CD4-positive, CD25-positive, alpha-beta regulatory T cell (primary cell): ENCODE measurements around the gene TTC39B. TPM values are rescaled to one million over a fixed set of nuclear protein-coding genes. Genes with fewer than 3 reads are reported as not detected.
"Not testable (repeated sequence)": the region's sequence is repeated elsewhere in the genome, so short reads cannot be mapped to it uniquely, and the experiment has no call there.

ENCODE experiments used
- ATAC-seq, 2 donors: fragments of 150-1000 bp; cut with Tn5 transposase; one replicate each; pipeline ENCODE4 v1.10.0; 2021; ENCODE audit warnings: low read depth in 2 of 2, moderate number of reproducible peaks in 2 of 2, moderate library complexity in 1 of 2
- DNase-seq, 3 donors: peaks; one replicate each; pipeline versions ENCODE4 v3.0.0 to v3.0.0-alpha.2; 2012 to 2022; ENCODE audit warnings: mixed read lengths in 1 of 3
- H3K27ac ChIP-seq: one replicate; pipeline ENCODE4 v1.7.0; 2013; ENCODE audit warnings: mild to moderate bottlenecking, low read length; ENCODE audit not compliant: insufficient read depth, poor library complexity, severe bottlenecking
- H3K27me3 ChIP-seq: one replicate; pipeline ENCODE4 v1.7.0; 2013; ENCODE audit warnings: low read length; ENCODE audit not compliant: control insufficient read depth, insufficient read depth
- H3K36me3 ChIP-seq: one replicate; pipeline ENCODE4 v1.7.0; 2013; ENCODE audit warnings: mild to moderate bottlenecking, low read length, moderate library complexity; ENCODE audit not compliant: control insufficient read depth, insufficient read depth
- H3K4me1 ChIP-seq: 2 replicates; pipeline ENCODE4 v1.7.0; 2013; ENCODE audit warnings: mild to moderate bottlenecking, low read length; ENCODE audit not compliant: insufficient read depth, control insufficient read depth, poor library complexity, severe bottlenecking
- H3K4me3 ChIP-seq: one replicate; pipeline ENCODE4 v1.7.0; 2013; ENCODE audit warnings: low read depth, mild to moderate bottlenecking, low read length, moderate library complexity
- H3K9me3 ChIP-seq, 2 experiments: 1 replicate in 1 of 2; 2 replicates in 1 of 2; pipeline ENCODE4 v1.7.0; 2013; ENCODE audit warnings: low read length in 2 of 2, mild to moderate bottlenecking in 1 of 2, moderate library complexity in 1 of 2; ENCODE audit not compliant: control insufficient read depth in 2 of 2
- H3K27ac Mint-ChIP-seq, 3 donors: one replicate each; pipeline ENCODE4 v1.8.0; 2020 to 2022; ENCODE audit warnings: mild to moderate bottlenecking in 3 of 3, mixed read lengths in 3 of 3, moderate library complexity in 2 of 3
- H3K27me3 Mint-ChIP-seq: one replicate; pipeline ENCODE4 v1.8.0; 2022; ENCODE audit warnings: mild to moderate bottlenecking, mixed read lengths
- H3K36me3 Mint-ChIP-seq: one replicate; pipeline ENCODE4 v1.8.0; 2020; ENCODE audit warnings: mixed read lengths
- H3K4me1 Mint-ChIP-seq, 4 donors: one replicate each; pipeline ENCODE4 v1.8.0; 2020 to 2022; ENCODE audit warnings: mixed read lengths in 4 of 4, mild to moderate bottlenecking in 1 of 4
- H3K4me3 Mint-ChIP-seq, 4 donors: one replicate each; pipeline ENCODE4 v1.8.0; 2020 to 2022; ENCODE audit warnings: mild to moderate bottlenecking in 4 of 4, mixed read lengths in 4 of 4, moderate library complexity in 3 of 4
- H3K9me3 Mint-ChIP-seq, 7 donors: one replicate each; pipeline ENCODE4 v1.8.0; 2020 to 2022; ENCODE audit warnings: mixed read lengths in 7 of 7, mild to moderate bottlenecking in 3 of 7, moderate library complexity in 2 of 7
- polyA plus RNA-seq, 4 donors: library from polyadenylated mRNA; unstranded; fragments of 300-500 nt; fragmentation: Illumina TruSeq; gene quantifications; one replicate each; pipeline ENCODE4 v1.2.3, GENCODE V29; 2021
- total RNA-seq: library from RNA; stranded (reverse); gene quantifications from one replicate; pipeline ENCODE4 v1.2.3, GENCODE V29; 2022

TTC39B gene
- total and polyA plus RNA-seq, 5 donors from 2014 or later = 4.0 to 42.7 (median 8.8) TPM

DNA sequence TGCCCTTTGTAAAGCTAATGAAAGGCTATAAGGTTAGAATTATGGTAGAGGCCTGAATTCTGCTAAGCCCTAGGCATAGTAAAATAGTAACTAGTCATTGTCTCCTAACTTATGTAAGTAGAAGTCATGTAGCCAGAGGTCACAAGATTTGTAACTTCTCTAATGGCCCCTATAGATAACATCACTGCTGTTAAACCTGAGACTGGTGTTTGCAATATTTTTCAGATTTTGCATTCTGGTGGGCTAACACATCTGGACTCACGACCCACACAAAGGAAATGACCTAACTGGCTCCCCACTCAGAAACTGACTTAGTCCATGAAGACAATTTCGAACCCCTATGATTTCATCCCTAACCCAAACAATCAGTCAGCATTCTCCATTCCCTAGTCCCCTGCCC lies 37.2 kb upstream of the TTC39B start:
- Mint-ChIP-seq H3K36me3 (peaks cover 3% of the 10 kb centered on the region), H3K4me1 (no peaks in the 10 kb centered on the region), H3K9me3 (peaks cover 0 to 3% (median 0%) of the 10 kb centered on the region in 7 donors), H3K27ac (no peak overlapping the region), H3K4me3 (no peak overlapping the region), H3K27me3 (no peaks in the 10 kb centered on the region)
- DNase-seq (no peak), ATAC-seq (no peak)
- H3K4me3 ChIP-seq = no peak overlapping the region
- no peaks in the 10 kb centered on the region for H3K4me1 ChIP-seq
- no peak overlapping the region for H3K27ac ChIP-seq
- no peaks in the 10 kb centered on the region for H3K36me3 ChIP-seq
- no peaks in the 10 kb centered on the region for H3K27me3 ChIP-seq
- H3K9me3 ChIP-seq = no peaks in the 10 kb centered on the region

DNA sequence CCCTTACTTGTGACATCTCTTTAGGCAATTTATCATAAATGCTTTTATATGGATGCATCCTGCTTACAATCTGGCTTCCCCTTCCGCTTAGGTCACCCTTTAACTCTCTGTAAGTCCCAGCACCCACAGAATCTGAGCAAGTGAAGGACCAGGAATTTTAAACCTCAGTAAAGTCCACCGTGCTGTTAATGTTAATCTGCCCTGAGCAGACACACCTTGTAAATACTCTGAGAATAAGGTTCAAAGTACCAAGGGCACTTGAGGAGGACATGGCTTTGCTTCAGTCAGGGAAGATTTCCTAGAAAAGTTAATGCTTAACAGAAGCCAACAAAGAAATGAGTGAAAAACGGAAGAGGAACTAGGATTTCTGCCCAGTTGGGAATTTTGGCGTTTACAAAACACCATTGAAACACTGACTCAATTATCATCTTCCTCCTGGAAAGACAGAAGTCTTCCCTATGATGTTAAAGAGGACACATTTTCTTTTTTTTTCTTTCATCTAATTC lies 26.4 kb upstream of the TTC39B start:
- Mint-ChIP-seq H3K36me3 (no peaks in the 10 kb centered on the region), H3K27me3 (peaks cover 10% of the 10 kb centered on the region), H3K9me3 (peaks cover 0 to 3% (median 0%) of the 10 kb centered on the region in 7 donors), H3K27ac (no peak overlapping the region), H3K4me3 (no peak overlapping the region), H3K4me1 (peaks cover 0 to 4% (median 0%) of the 10 kb centered on the region in 4 donors)
- Histone ChIP-seq H3K36me3 (no peaks in the 10 kb centered on the region), H3K4me1 (no peaks in the 10 kb centered on the region), H3K9me3 (no peaks in the 10 kb centered on the region), H3K4me3 (no peak overlapping the region), H3K27ac (no peak overlapping the region), H3K27me3 (peaks cover 6% of the 10 kb centered on the region)
- DNase-seq = no peak
- ATAC-seq = no peak

DNA sequence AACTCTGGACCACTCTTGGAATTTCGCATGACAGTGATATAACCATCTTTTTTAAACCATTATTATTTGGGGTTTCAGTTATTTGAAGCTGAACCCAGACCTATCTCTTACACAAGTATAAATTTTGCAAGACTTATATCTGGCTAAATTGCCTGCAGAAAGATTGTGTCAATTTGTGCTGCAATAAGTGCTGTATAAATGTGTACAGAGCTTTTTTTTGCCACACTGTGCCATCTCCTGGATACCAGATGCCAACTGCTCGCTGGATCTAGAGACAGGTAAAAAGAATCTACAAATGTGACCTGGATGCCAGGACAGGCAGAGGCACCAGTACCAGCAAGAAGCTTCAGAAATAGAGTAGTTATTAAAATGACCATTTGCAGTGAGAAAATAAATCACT lies 25.9 kb upstream of the TTC39B start:
- no peaks in the 10 kb centered on the region for H3K36me3 ChIP-seq
- no peak overlapping the region for H3K4me3 ChIP-seq
- Mint-ChIP-seq H3K27ac (no peak overlapping the region), H3K36me3 (no peaks in the 10 kb centered on the region), H3K9me3 (peaks cover 0 to 3% (median 0%) of the 10 kb centered on the region in 7 donors), H3K4me1 (peaks cover 0 to 4% (median 0%) of the 10 kb centered on the region in 4 donors), H3K4me3 (no peak overlapping the region), H3K27me3 (peaks cover 13% of the 10 kb centered on the region)
- H3K9me3 ChIP-seq = no peaks in the 10 kb centered on the region
- peaks cover 6% of the 10 kb centered on the region for H3K27me3 ChIP-seq
- ATAC-seq (no peak), DNase-seq (no peak)
- no peaks in the 10 kb centered on the region for H3K4me1 ChIP-seq
- H3K27ac ChIP-seq = no peak overlapping the region

DNA sequence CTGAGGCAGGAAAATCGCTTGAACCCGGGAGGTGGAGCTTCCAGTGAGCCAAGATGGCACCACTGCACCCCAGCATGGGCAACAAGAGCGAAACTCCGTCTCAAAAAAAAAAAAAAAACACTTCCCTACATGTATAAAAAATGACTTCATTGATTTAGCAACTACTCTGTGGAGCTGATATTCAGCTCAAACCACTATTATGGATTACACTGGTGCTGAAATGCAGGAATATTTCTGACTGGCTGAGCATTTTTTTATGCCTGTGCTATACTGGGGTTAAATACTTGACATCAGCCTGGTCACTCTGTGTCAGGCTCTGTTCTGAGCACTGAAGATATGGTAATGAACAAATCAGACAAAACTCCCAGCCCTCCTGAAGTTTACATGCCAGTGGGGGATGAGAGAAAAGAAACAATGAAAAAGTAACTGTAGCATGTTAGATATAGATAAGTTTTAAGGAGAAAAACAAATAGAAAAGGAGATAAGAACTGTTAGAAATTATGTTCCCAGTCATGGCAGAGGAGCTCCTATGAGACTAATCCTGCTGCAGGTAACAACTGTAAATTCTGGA lies 22.6 kb upstream of the TTC39B start:
- Histone ChIP-seq H3K36me3 (no peaks in the 10 kb centered on the region), H3K4me1 (no peaks in the 10 kb centered on the region), H3K27ac (no peak overlapping the region), H3K27me3 (peaks cover 6% of the 10 kb centered on the region), H3K4me3 (no peak overlapping the region), H3K9me3 (no peaks in the 10 kb centered on the region)
- ATAC-seq (no peak), DNase-seq (no peak)
- Mint-ChIP-seq H3K4me1 (no peaks in the 10 kb centered on the region), H3K36me3 (peaks cover 4% of the 10 kb centered on the region), H3K4me3 (no peak overlapping the region), H3K27me3 (peaks cover 13% of the 10 kb centered on the region), H3K9me3 (peaks cover 0 to 5% (median 2%) of the 10 kb centered on the region in 7 donors), H3K27ac (no peak overlapping the region)

DNA sequence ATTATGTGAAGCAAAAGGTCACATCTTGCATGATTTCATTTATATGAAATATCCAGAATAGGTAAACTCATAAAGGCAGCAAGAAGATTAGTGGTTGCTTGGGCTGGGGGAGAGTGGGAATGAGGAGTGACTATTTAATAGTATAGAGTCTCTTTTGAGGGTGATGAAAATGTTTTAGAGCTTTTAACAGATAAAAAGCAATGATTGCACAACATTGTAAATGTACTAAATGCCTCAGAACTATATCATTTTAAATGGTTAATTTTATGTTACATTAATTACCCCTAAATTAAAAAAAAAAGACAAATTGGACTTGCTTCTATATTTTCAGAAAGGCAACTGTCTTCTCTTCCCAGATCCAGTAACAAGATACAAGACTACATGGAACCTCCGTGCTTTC lies 21.9 kb upstream of the TTC39B start:
- H3K27me3 ChIP-seq = peaks cover 6% of the 10 kb centered on the region
- H3K9me3 Mint-ChIP-seq = peaks cover 0 to 9% (median 3%) of the 10 kb centered on the region in 7 donors
- peaks cover 13% of the 10 kb centered on the region for H3K27me3 Mint-ChIP-seq

DNA sequence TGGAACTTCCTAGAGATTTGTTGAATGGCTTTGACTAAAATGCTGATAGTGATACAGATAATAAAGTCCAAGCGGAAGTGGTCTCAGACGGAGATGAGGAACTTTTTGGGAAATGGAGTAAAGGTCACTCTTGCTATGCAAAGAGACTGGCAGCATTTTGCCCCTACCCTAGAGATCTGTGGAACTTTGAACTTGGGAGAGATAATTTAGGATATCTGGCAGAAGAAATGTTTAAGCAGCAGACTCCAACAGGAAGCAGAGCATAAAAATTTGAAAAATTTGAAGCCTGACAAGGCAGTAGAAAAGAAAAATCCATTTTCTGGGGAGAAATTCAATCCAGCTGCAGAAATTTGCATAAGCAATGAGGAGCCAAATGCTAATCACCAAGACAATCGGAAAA lies 15.7 kb upstream of the TTC39B start:
- not testable (repeated sequence) for H3K36me3 Mint-ChIP-seq, H3K9me3 ChIP-seq, H3K4me1 ChIP-seq, ATAC-seq, H3K27me3 ChIP-seq, H3K27me3 Mint-ChIP-seq, DNase-seq, H3K4me3 ChIP-seq, H3K4me1 Mint-ChIP-seq, H3K27ac Mint-ChIP-seq, H3K36me3 ChIP-seq, H3K4me3 Mint-ChIP-seq, H3K27ac ChIP-seq
- peaks cover 0 to 13% (median 3%) of the 10 kb centered on the region in 7 donors for H3K9me3 Mint-ChIP-seq

More for the DNA sequence above, 21.9 kb upstream of the TTC39B start:
- Mint-ChIP-seq H3K27ac (peak overlapping the region in 1 of 3 donors; percentile 2), H3K4me1 (no peaks in the 10 kb centered on the region), H3K4me3 (no peak overlapping the region), H3K36me3 (peaks cover 4% of the 10 kb centered on the region)
- no peak for ATAC-seq
- H3K9me3 ChIP-seq = no peaks in the 10 kb centered on the region
- H3K27ac ChIP-seq = no peak overlapping the region
- no peak overlapping the region for H3K4me3 ChIP-seq
- no peaks in the 10 kb centered on the region for H3K36me3 ChIP-seq
- DNase-seq = no peak
- no peaks in the 10 kb centered on the region for H3K4me1 ChIP-seq

DNA sequence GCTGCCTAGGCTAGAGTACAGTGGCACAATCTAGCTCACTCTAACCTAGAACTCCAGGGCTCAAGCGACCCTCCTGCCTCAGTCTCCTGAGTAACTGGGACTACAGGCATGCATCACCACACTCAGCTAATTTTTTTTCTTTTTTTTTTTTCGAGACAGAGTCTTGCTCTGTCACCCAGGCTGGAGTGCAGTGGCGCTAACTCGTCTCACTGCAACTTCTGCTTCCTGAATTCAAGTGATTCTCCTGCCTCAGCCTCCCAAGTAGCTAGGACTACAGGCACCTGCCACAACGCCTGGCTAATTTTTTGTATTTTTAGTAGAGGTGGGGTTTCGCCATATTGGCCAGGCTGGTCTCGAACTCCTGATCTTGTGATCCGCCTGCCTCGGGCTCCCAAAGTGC lies 12.6 kb upstream of the TTC39B start:
- not testable (repeated sequence) for H3K9me3 ChIP-seq, H3K4me1 Mint-ChIP-seq, DNase-seq, H3K4me3 Mint-ChIP-seq, H3K27ac ChIP-seq, H3K9me3 Mint-ChIP-seq, H3K4me3 ChIP-seq, H3K4me1 ChIP-seq, H3K36me3 Mint-ChIP-seq, H3K27me3 Mint-ChIP-seq, H3K36me3 ChIP-seq, ATAC-seq, H3K27me3 ChIP-seq, H3K27ac Mint-ChIP-seq

DNA sequence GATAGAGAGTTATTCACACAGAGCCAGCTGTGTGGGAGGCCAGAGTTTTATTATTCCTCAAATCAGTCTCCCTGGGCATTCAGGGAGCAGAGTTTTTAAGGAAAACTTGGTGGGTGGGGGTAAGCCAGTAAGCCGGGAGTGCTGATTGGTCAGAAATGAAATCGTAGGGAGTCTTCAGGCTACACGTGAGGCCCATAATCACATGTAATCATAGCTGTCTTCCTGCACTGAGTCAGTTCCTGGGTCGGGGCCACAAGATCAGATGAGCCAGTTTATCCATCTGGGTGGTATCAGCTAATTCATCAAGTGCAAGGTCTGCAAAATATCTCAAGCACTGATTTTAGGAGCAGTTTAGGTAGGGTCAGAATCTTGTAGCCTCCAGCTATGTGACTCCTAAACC lies 10.8 kb upstream of the TTC39B start:
- Histone ChIP-seq H3K4me1 (no peaks in the 10 kb centered on the region), H3K27me3 (no peaks in the 10 kb centered on the region), H3K4me3 (no peak overlapping the region), H3K9me3 (no peaks in the 10 kb centered on the region), H3K36me3 (no peaks in the 10 kb centered on the region), H3K27ac (no peak overlapping the region)
- no peak for ATAC-seq
- peaks cover 4% of the 10 kb centered on the region for H3K36me3 Mint-ChIP-seq
- no peak overlapping the region for H3K4me3 Mint-ChIP-seq
- DNase-seq = no peak
- peaks cover 0 to 4% (median 0%) of the 10 kb centered on the region in 4 donors for H3K4me1 Mint-ChIP-seq
- H3K27ac Mint-ChIP-seq = no peak overlapping the region
- peaks cover 5% of the 10 kb centered on the region for H3K27me3 Mint-ChIP-seq
- peaks cover 0 to 12% (median 1%) of the 10 kb centered on the region in 7 donors for H3K9me3 Mint-ChIP-seq
